HUES6 (cell line): Measurements from ENCODE around the gene NSUN4.
"Not testable (repeated sequence)": the region's sequence is repeated elsewhere in the genome, so short reads cannot be mapped to it uniquely, and the experiment has no call there.

ENCODE experiments used
- H3K27ac ChIP-seq: 2 replicates; pipeline ENCODE4 v1.7.0; 2013; ENCODE audit warnings: low read depth, mild to moderate bottlenecking, low read length, inconsistent platforms
- H3K27me3 ChIP-seq: 2 replicates; pipeline ENCODE4 v1.6.1; 2013; ENCODE audit warnings: low read length; ENCODE audit not compliant: control insufficient read depth, insufficient read depth
- H3K36me3 ChIP-seq: 2 replicates; pipeline ENCODE4 v1.6.1; 2013; ENCODE audit warnings: low read length; ENCODE audit not compliant: control insufficient read depth, insufficient read depth
- H3K4me1 ChIP-seq: 2 replicates; pipeline ENCODE4 v1.6.1; 2013; ENCODE audit warnings: low read length; ENCODE audit not compliant: control insufficient read depth, insufficient read depth
- H3K4me3 ChIP-seq: 2 replicates; pipeline ENCODE4 v1.5.1; 2013; ENCODE audit warnings: low read depth, low read length
- H3K9ac ChIP-seq: one replicate; pipeline ENCODE4 v1.6.1; 2013; ENCODE audit warnings: mild to moderate bottlenecking, low read length
- H3K9me3 ChIP-seq: 2 replicates; pipeline ENCODE4 v1.6.1; 2013; ENCODE audit warnings: low read depth, low read length; ENCODE audit not compliant: control insufficient read depth, insufficient read depth

Gene NSUN4

GRCh38 chr1:46329807-46330206 is 10.8 kb upstream of the NSUN4 start:
- not testable (repeated sequence) for H3K36me3 ChIP-seq, H3K9ac ChIP-seq, H3K27me3 ChIP-seq, H3K9me3 ChIP-seq, H3K4me3 ChIP-seq, H3K27ac ChIP-seq
- peaks cover 27% of the 10 kb centered on the region for H3K4me1 ChIP-seq

DNA sequence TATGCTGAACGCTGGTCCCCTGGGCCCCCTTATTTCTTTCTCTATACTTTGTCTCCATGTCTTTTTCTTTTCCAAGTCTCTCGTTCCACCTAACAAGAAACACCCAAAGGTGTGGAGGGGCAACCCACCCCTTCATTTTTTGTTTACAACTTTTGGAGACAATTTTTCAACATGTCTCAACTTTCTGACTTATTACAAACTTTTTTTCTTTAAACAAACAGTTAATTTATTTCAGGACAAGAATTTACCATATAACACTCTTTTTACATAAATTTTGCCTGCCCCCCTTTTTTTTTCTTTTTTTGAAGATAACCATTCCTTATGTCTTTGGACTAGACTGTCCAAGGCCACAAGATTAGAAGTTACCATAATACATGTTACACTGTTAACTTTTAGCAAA is 10.2 kb upstream of the NSUN4 start:
- H3K4me1 ChIP-seq: peaks cover 27% of the 10 kb centered on the region
- not testable (repeated sequence) for H3K9me3 ChIP-seq, H3K4me3 ChIP-seq, H3K27me3 ChIP-seq, H3K36me3 ChIP-seq
- peak overlapping the region; percentile 42; the same call in 1 of the 2 replicates for H3K27ac ChIP-seq
- H3K9ac ChIP-seq: peak overlapping the region; percentile 39

GRCh38 chr1:46331786-46332540 is 8.6 kb upstream of the NSUN4 start:
- Histone ChIP-seq H3K9ac (peak overlapping the region; percentile 38), H3K4me1 (peaks cover 27% of the 10 kb centered on the region), H3K27ac (peak overlapping the region; percentile 19; the same call in 1 of the 2 replicates)
- not testable (repeated sequence) for H3K4me3 ChIP-seq, H3K27me3 ChIP-seq, H3K36me3 ChIP-seq, H3K9me3 ChIP-seq

DNA sequence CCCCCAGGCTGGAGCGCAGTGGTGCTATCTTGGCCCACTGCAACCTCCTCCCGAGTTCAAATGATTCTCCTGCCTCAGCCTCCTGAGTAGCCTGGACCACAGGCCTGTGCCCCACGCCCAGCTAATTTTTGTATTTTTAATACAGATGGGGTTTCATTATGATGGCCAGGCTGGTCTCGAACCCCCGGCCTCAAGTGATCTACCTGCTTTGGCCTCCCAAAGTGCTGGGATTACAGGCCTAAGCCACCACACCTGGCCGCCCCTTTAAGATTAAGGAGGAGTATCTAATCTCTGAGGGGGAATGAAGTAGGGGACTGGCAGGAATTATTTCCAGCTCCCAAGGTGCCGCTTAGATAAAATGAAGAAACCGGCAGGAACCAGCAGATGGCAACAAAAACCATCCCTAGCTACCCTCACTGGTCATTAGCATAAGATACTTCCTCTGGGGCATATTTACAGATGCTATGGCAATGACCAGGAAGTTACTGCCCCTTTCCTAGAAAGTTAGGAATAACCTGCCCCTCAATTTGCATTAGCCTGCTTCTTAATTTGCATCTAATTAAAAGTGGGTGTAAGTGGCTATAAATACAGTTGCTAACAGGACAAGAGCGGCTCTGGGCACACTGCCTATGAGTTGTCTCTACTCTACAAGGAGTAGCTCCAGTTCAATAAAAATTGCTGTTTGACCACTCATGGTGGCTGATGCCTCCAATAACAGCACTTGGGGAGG is 7.1 kb upstream of the NSUN4 start:
- Histone ChIP-seq H3K27ac (peak overlapping the region; percentile 1; the same call in 1 of the 2 replicates), H3K9me3 (no peaks in the 10 kb centered on the region), H3K4me1 (peaks cover 20% of the 10 kb centered on the region), H3K9ac (no peak overlapping the region), H3K4me3 (no peak overlapping the region), H3K36me3 (no peaks in the 10 kb centered on the region), H3K27me3 (no peaks in the 10 kb centered on the region)

GRCh38 chr1:46334030-46334384 is 6.6 kb upstream of the NSUN4 start:
- Histone ChIP-seq H3K27me3 (no peaks in the 10 kb centered on the region), H3K27ac (no peak overlapping the region), H3K9me3 (no peaks in the 10 kb centered on the region), H3K9ac (no peak overlapping the region), H3K4me1 (peaks cover 16% of the 10 kb centered on the region), H3K36me3 (no peaks in the 10 kb centered on the region), H3K4me3 (no peak overlapping the region)

GRCh38 chr1:46335081-46335480 is 5.5 kb upstream of the NSUN4 start:
- no peak overlapping the region for H3K9ac ChIP-seq
- no peak overlapping the region for H3K27ac ChIP-seq
- H3K4me1 ChIP-seq: peaks cover 17% of the 10 kb centered on the region; the same call in 1 of the 2 replicates
- H3K4me3 ChIP-seq: no peak overlapping the region
- no peaks in the 10 kb centered on the region for H3K9me3 ChIP-seq
- H3K36me3 ChIP-seq: no peaks in the 10 kb centered on the region
- no peaks in the 10 kb centered on the region for H3K27me3 ChIP-seq

- H3K36me3 ChIP-seq, H3K27me3 ChIP-seq, H3K4me3 ChIP-seq, H3K9me3 ChIP-seq, H3K27ac ChIP-seq, H3K9ac ChIP-seq: not testable (repeated sequence)
- peaks cover 15% of the 10 kb centered on the region; the same call in 1 of the 2 replicates for H3K4me1 ChIP-seq
These were observed 3.2 kb upstream of the NSUN4 start for GRCh38 chr1:46337409-46337808.

DNA sequence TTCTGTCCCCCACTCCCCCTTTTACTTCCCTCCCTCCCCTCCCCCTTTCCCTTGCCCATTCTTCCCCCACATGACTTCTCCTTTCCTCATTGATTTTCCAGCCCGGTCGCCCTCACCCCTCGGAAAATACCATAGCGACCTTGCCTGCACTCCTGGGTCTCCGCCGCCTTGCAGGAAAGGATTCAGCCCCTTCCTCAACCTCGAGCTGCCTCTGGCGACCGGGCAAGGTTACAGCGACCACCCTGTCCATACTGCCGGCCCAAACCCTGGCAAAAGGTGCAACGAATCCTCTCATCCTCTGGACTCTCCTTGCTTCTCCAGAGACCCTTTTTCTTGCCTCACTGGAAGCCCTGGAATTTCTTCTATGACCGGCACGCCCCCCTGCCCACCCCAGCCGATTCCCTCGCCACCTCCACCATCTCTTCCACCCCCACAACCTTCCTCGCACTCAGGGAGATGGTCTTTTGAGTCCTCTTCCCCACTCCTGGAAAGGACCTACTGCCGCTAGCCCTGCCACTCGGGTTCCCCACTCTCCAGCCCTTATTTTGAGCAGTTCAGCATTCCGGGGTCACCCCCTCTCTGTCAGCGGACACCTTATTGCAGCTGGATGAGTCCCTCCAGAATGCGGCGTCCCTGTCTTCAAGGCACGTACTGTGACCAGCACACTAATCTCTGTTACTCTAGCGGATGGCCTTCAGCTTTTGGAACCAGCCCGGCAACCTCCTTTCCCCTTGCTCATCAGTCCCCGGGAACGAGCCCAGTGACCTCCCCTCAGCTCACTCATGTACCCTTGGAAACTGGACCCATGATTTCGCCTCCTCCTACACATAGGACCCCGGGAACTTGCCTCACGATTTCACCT is 846 bp downstream of the NSUN4 start:
- Histone ChIP-seq H3K9ac (peak overlapping the region; percentile 99), H3K4me3 (peak overlapping the region; percentile 94), H3K27ac (peak overlapping the region; percentile 41; the same call in 1 of the 2 replicates)

DNA sequence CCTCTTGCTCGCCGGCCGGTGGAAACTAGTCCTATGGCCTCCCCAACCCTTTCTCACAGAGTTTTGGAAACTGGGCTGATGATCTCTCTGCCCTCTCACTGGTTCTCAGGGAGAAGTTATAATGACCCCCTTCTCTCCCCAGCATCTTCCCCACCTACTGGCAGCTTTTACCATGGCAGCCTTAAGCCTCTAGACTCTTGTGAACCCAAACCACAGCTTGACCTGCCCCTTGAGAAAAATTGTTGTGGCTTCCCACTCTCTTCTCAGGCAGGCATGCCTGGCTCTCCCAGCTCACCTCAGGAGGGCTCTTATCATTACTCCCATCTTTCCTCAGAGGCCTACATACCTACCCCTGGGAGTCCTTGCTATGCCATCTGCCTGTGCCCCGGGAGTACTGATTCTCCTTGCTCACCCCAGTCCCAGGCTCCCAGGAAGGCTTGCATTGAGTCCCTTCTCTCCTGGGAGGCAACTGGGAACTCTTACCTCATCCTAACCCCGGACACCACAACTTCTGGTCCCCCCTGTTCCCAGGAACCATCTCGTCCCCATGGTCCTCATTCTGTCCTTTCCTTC is 1.6 kb downstream of the NSUN4 start:
- Histone ChIP-seq H3K27me3 (no peaks in the 10 kb centered on the region), H3K9me3 (no peaks in the 10 kb centered on the region), H3K9ac (peak overlapping the region; percentile 40), H3K4me3 (peak overlapping the region; percentile 94; the same call in 1 of the 2 replicates), H3K4me1 (peaks cover 12% of the 10 kb centered on the region; the same call in 1 of the 2 replicates), H3K27ac (no peak overlapping the region), H3K36me3 (peaks cover 33% of the 10 kb centered on the region)

More for the DNA sequence above, 846 bp downstream of the NSUN4 start:
- H3K4me1 ChIP-seq: peaks cover 12% of the 10 kb centered on the region; the same call in 1 of the 2 replicates
- peaks cover 26% of the 10 kb centered on the region for H3K36me3 ChIP-seq
- no peaks in the 10 kb centered on the region for H3K27me3 ChIP-seq
- no peaks in the 10 kb centered on the region for H3K9me3 ChIP-seq

GRCh38 chr1:46342677-46343350 is 2.2 kb downstream of the NSUN4 start:
- H3K9me3 ChIP-seq: no peaks in the 10 kb centered on the region
- peaks cover 12% of the 10 kb centered on the region; the same call in 1 of the 2 replicates for H3K4me1 ChIP-seq
- H3K27ac ChIP-seq: no peak overlapping the region
- H3K27me3 ChIP-seq: no peaks in the 10 kb centered on the region
- H3K4me3 ChIP-seq: no peak overlapping the region
- H3K9ac ChIP-seq: no peak overlapping the region
- peaks cover 38% of the 10 kb centered on the region for H3K36me3 ChIP-seq
